ENCODE measurements around the gene TSPEAR. TPM values are rescaled to one million over a fixed set of nuclear protein-coding genes. Genes with fewer than 3 reads are reported as not detected.

TSPEAR gene
- total RNA-seq, 1 donor from 2014 or later = 0.06 TPM

- DNase-seq (ENCODE audit: low spot score) = no peak
These were observed 191.7 kb downstream of the TSPEAR start for GRCh38 chr21:44519346-44520325.

- DNase-seq (ENCODE audit: low spot score) = no peak
These were observed 192.7 kb downstream of the TSPEAR start for GRCh38 chr21:44518686-44519085.

GRCh38 chr21:44517175-44517899, 194.0 kb downstream of the TSPEAR start:
- DNase-seq (ENCODE audit: low spot score) = no peak

- no peak for DNase-seq (ENCODE audit: low spot score)
These were observed 194.6 kb downstream of the TSPEAR start for GRCh38 chr21:44516828-44517174.

- DNase-seq (ENCODE audit: low spot score) = no peak
These were observed 195.0 kb downstream of the TSPEAR start for GRCh38 chr21:44516342-44516741.

GRCh38 chr21:44515359-44516165, 195.8 kb downstream of the TSPEAR start:
- no peak for DNase-seq (ENCODE audit: low spot score)

- no peak for DNase-seq (ENCODE audit: low spot score)
These were observed 196.5 kb downstream of the TSPEAR start for GRCh38 chr21:44514746-44515358.

- no peak for DNase-seq (ENCODE audit: low spot score)
These were observed 197.2 kb downstream of the TSPEAR start for GRCh38 chr21:44514218-44514520.

- DNase-seq (ENCODE audit: low spot score) = no peak
These were observed 197.8 kb downstream of the TSPEAR start for GRCh38 chr21:44513389-44514217.

GRCh38 chr21:44512496-44513388, 198.6 kb downstream of the TSPEAR start:
- DNase-seq (ENCODE audit: low spot score) = no peak

GRCh38 chr21:44511938-44512275, 199.5 kb downstream of the TSPEAR start:
- no peak for DNase-seq (ENCODE audit: low spot score)

- DNase-seq (ENCODE audit: low spot score) = no peak
These were observed 200.0 kb downstream of the TSPEAR start for GRCh38 chr21:44511219-44511937.

- DNase-seq (ENCODE audit: low spot score) = peak; percentile 55
These were observed 200.7 kb downstream of the TSPEAR start for GRCh38 chr21:44510508-44511218.

- no peak for DNase-seq (ENCODE audit: low spot score)
These were observed 201.3 kb downstream of the TSPEAR start for GRCh38 chr21:44510109-44510507.

GRCh38 chr21:44509539-44509938, 201.8 kb downstream of the TSPEAR start:
- DNase-seq (ENCODE audit: low spot score) = peak; percentile 14

- DNase-seq (ENCODE audit: low spot score) = no peak
These were observed 202.5 kb downstream of the TSPEAR start for GRCh38 chr21:44508711-44509445.

- no peak for DNase-seq (ENCODE audit: low spot score)
These were observed 203.0 kb downstream of the TSPEAR start for GRCh38 chr21:44508426-44508710.
